MM.1S (cell line): ENCODE data around the gene PACS2.

Experiments
- DNase-seq: peaks from one replicate; pipeline ENCODE4 v3.0.0-alpha.2; 2015
- H2AFZ ChIP-seq: fragments of 300-600 bp; sonication (generic); 2 replicates; pipeline ENCODE4 v1.6.0; 2016; ENCODE audit warnings: antibody characterized with exemption, low read length
- H3F3A ChIP-seq: fragments of 300-600 bp; sonication (generic); 2 replicates; pipeline ENCODE4 v1.6.1; 2016; ENCODE audit warnings: mild to moderate bottlenecking, antibody characterized with exemption, low read length, moderate library complexity, mixed read lengths; ENCODE audit not compliant: insufficient read depth
- H3K27ac ChIP-seq: fragments of 300-600 bp; sonication (generic); 2 replicates; pipeline ENCODE4 v1.5.1; 2016; ENCODE audit warnings: mild to moderate bottlenecking, low read length
- H3K27me3 ChIP-seq: fragments of 300-600 bp; sonication (generic); replicated peaks from 2 replicates; pipeline ENCODE4 v1.6.0; 2016; ENCODE audit warnings: low read length; ENCODE audit not compliant: insufficient read depth
- H3K36me3 ChIP-seq: fragments of 300-600 bp; sonication (generic); replicated peaks from 2 replicates; pipeline ENCODE4 v1.6.1; 2016; ENCODE audit warnings: mild to moderate bottlenecking, low read length, mixed read lengths; ENCODE audit not compliant: insufficient read depth
- H3K4me1 ChIP-seq: fragments of 300-600 bp; sonication (generic); 2 replicates; pipeline ENCODE4 v1.6.1; 2016; ENCODE audit warnings: low read length, mixed read lengths
- H3K4me2 ChIP-seq: fragments of 300-600 bp; sonication (generic); 2 replicates; pipeline ENCODE4 v1.6.0; 2016; ENCODE audit warnings: low read depth, low read length
- H3K4me3 ChIP-seq: fragments of 300-600 bp; sonication (generic); 2 replicates; pipeline ENCODE4 v1.5.1; 2016; ENCODE audit warnings: low read length, mixed read lengths
- H3K79me2 ChIP-seq: fragments of 300-600 bp; sonication (generic); 2 replicates; pipeline ENCODE4 v1.6.1; 2016; ENCODE audit warnings: mixed run types, low read length, mixed read lengths
- H3K9ac ChIP-seq: fragments of 300-600 bp; sonication (generic); 2 replicates; pipeline ENCODE4 v1.6.1; 2016; ENCODE audit warnings: low read length, mixed read lengths
- H3K9me2 ChIP-seq: fragments of 300-600 bp; sonication (generic); replicated peaks from 2 replicates; pipeline ENCODE4 v1.6.1; 2016; ENCODE audit warnings: mild to moderate bottlenecking, low read length, mixed read lengths; ENCODE audit not compliant: insufficient read depth
- H3K9me3 ChIP-seq: fragments of 300-600 bp; sonication (generic); replicated peaks from 2 replicates; pipeline ENCODE4 v1.6.1; 2016; ENCODE audit warnings: mild to moderate bottlenecking, low read length, mixed read lengths; ENCODE audit not compliant: insufficient read depth
- H4K20me1 ChIP-seq: fragments of 300-600 bp; sonication (generic); 2 replicates; pipeline ENCODE4 v1.6.1; 2016; ENCODE audit warnings: mild to moderate bottlenecking, low read length, moderate library complexity, mixed read lengths; ENCODE audit not compliant: insufficient read depth
- CTCF ChIP-seq: fragments of 300-600 bp; sonication (generic); IDR thresholded peaks from 2 replicates; pipeline ENCODE4 v1.5.1; 2016; ENCODE audit warnings: antibody characterized with exemption, low read length, mixed read lengths
- EZH2 ChIP-seq: fragments of 300-600 bp; sonication (generic); optimal IDR thresholded peaks from 2 replicates; pipeline ENCODE3; 2017; ENCODE audit warnings: low read depth, mild to moderate bottlenecking, antibody characterized with exemption, low read length, mixed read lengths
- EZH2phosphoT487 ChIP-seq: fragments of 300-600 bp; sonication (generic); IDR thresholded peaks from 2 replicates; pipeline ENCODE4 v1.6.1; 2018; ENCODE audit warnings: antibody characterized with exemption, low read length

Gene PACS2

GRCh38 chr14:105350450-105351244, 36.1 kb downstream of the PACS2 start:
- H3K4me2 ChIP-seq, result no peak overlapping the region
- H3K9me3 ChIP-seq, result no peaks in the 10 kb centered on the region
- H2AFZ ChIP-seq, result no peak overlapping the region
- TF ChIP-seq EZH2phosphoT487 (no peak), CTCF (no peak), EZH2 (no peak)
- H3K9me2 ChIP-seq, result no peaks in the 10 kb centered on the region
- H3F3A ChIP-seq, result no peaks in the 10 kb centered on the region
- no peaks in the 10 kb centered on the region for H3K36me3 ChIP-seq
- no peak for DNase-seq
- H3K9ac ChIP-seq, result no peak overlapping the region
- H4K20me1 ChIP-seq, result no peaks in the 10 kb centered on the region
- H3K4me3 ChIP-seq, result no peak overlapping the region
- H3K27ac ChIP-seq, result no peak overlapping the region
- H3K79me2 ChIP-seq, result no peaks in the 10 kb centered on the region
- H3K4me1 ChIP-seq, result no peaks in the 10 kb centered on the region
- H3K27me3 ChIP-seq, result no peaks in the 10 kb centered on the region

GRCh38 chr14:105351410-105351809, 36.9 kb downstream of the PACS2 start:
- Histone ChIP-seq H4K20me1 (no peaks in the 10 kb centered on the region), H3K4me2 (no peak overlapping the region)

GRCh38 chr14:105351920-105352851, 37.6 kb downstream of the PACS2 start:
- H3K79me2 ChIP-seq, result no peaks in the 10 kb centered on the region
- peak; percentile 59 for TF ChIP-seq CTCF
- no peak for TF ChIP-seq EZH2phosphoT487
- H3K9ac ChIP-seq, result no peak overlapping the region
- H3K4me1 ChIP-seq, result no peaks in the 10 kb centered on the region
- no peak overlapping the region for H3K4me3 ChIP-seq
- no peaks in the 10 kb centered on the region for H3K36me3 ChIP-seq
- H3K4me2 ChIP-seq, result no peak overlapping the region
- no peak overlapping the region for H3K27ac ChIP-seq
- peak; percentile 66 for DNase-seq
- H4K20me1 ChIP-seq, result no peaks in the 10 kb centered on the region
- H2AFZ ChIP-seq, result no peak overlapping the region
- H3K27me3 ChIP-seq, result no peaks in the 10 kb centered on the region
- no peaks in the 10 kb centered on the region for H3K9me2 ChIP-seq
- no peaks in the 10 kb centered on the region for H3F3A ChIP-seq
- no peaks in the 10 kb centered on the region for H3K9me3 ChIP-seq

More at GRCh38 chr14:105351410-105351809, 36.9 kb downstream of the PACS2 start:
- H3K4me1 ChIP-seq, result no peaks in the 10 kb centered on the region
- no peak overlapping the region for H3K9ac ChIP-seq
- H3K4me3 ChIP-seq, result no peak overlapping the region
- no peaks in the 10 kb centered on the region for H3K9me2 ChIP-seq
- no peak overlapping the region for H3K27ac ChIP-seq
- no peaks in the 10 kb centered on the region for H3K9me3 ChIP-seq
- DNase-seq, result no peak
- no peaks in the 10 kb centered on the region for H3K27me3 ChIP-seq
- no peaks in the 10 kb centered on the region for H3F3A ChIP-seq
- no peaks in the 10 kb centered on the region for H3K36me3 ChIP-seq
- no peak overlapping the region for H2AFZ ChIP-seq
- TF ChIP-seq EZH2phosphoT487 (no peak), CTCF (no peak), EZH2 (no peak)
- H3K79me2 ChIP-seq, result no peaks in the 10 kb centered on the region
